ENCODE results near the gene BGN. TPM values are rescaled to one million over a fixed set of nuclear protein-coding genes. Genes with fewer than 3 reads are reported as not detected.

Gene BGN
- total and polyA plus RNA-seq, 10 of the 15 experiments (the other 5 are each of a cell fraction or from before 2014, with no cell fraction given), result 0.06 to 0.18 (median 0.12) TPM; not detected in 7

- ChIA-PET CTCF (no interaction called here), POLR2A (no interaction called here), SMC1A (ENCODE audit: uncharacterized antibody, unreplicated experiment) (no interaction called here), RAD21 (ENCODE audit: unreplicated experiment) (no interaction called here)
- no peaks in the 10 kb centered on the region for H4K20me1 ChIP-seq (ENCODE audit: control insufficient read depth, insufficient read depth)
- no TSS peak for BruUV-seq (replicated peaks)
- FAIRE-seq (no peak), DNase-seq (ENCODE audit: low read depth, low spot score) (no peak), ATAC-seq (no peak)
- H3K27me3 ChIP-seq (replicated peaks in 1 of 2; ENCODE audit: control insufficient read depth in 2 of 2, insufficient read depth in 2 of 2, low read length in 1 of 2), result no peaks in the 10 kb centered on the region
- WGBS (ENCODE audit: insufficient coverage, insufficient replicate concordance, low lambda C conversion rate, missing lambda C conversion rate), result 60% methylated on average over 41 of the region's 70 CpGs
- no peak overlapping the region for H3K4me3 ChIP-seq
- no peak overlapping the region for H3K4me2 ChIP-seq (ENCODE audit: control insufficient read depth, insufficient read depth)
- no peaks in the 10 kb centered on the region; the same call in 2 of the 3 replicates for H3K9me3 ChIP-seq (replicated peaks; ENCODE audit: control insufficient read depth, insufficient read depth, low read length)
- no peak overlapping the region for H2AFZ ChIP-seq (ENCODE audit: control insufficient read depth, low read depth, low read length)
- H3K36me3 ChIP-seq (ENCODE audit: control insufficient read depth in 2 of 2, insufficient read depth in 2 of 2, low read length in 1 of 2), result no peaks in the 10 kb centered on the region
- in situ Hi-C loops (cut with MboI), result no loop called here
- intact Hi-C loops (cut with micrococcal nuclease; ENCODE audit: unreplicated experiment), result no loop called here
- H3K9ac ChIP-seq (ENCODE audit: control insufficient read depth, insufficient read depth, low read length), result no peak overlapping the region
- H3K4me1 ChIP-seq (ENCODE audit: control insufficient read depth, insufficient read depth, low read length), result no peaks in the 10 kb centered on the region
- H3K79me2 ChIP-seq (ENCODE audit: control insufficient read depth, insufficient read depth, low read length), result no peaks in the 10 kb centered on the region
- no peak for TF ChIP-seq ZNF274 (IDR thresholded peaks at IDR 0.05; ENCODE audit: insufficient read depth, insufficient read length)
- no peak for TF ChIP-seq ZBTB4 (CRISPR knock-in tag; IDR thresholded peaks at IDR 0.05)
- TF ChIP-seq SREBF2 (IDR thresholded peaks at IDR 0.05; ENCODE audit: low read length), result no peak
- no peak for TF ChIP-seq WRNIP1 (IDR thresholded peaks at IDR 0.05; ENCODE audit: borderline replicate concordance, low read depth, low read length)
- TF ChIP-seq E4F1 (IDR thresholded peaks at IDR 0.05; ENCODE audit: borderline replicate concordance, partially characterized antibody), result no peak
- no peak for TF ChIP-seq STAT3 (IDR thresholded peaks at IDR 0.05; ENCODE audit: low read depth, low read length)
- no peak for TF ChIP-seq RCOR1 (conservative IDR thresholded peaks at IDR 0.05; ENCODE audit: low read depth, low read length)
- no peak for TF ChIP-seq CREB1 (IDR thresholded peaks at IDR 0.05; ENCODE audit: low read depth)
- no peak for TF ChIP-seq SP1 (IDR thresholded peaks at IDR 0.05; ENCODE audit: low read depth, low read length)
- no peak for TF ChIP-seq SRF (IDR thresholded peaks at IDR 0.05; ENCODE audit: low read depth in 2 of 2, low read length in 2 of 2)
- TF ChIP-seq ZBTB11 (CRISPR knock-in tag; IDR thresholded peaks at IDR 0.05), result no peak
- TF ChIP-seq CEBPB (IDR thresholded peaks at IDR 0.05; ENCODE audit: borderline replicate concordance in 1 of 2, low read depth in 2 of 2, low read length in 2 of 2), result no peak
- no peak overlapping the region for H3K27ac ChIP-seq (ENCODE audit: control insufficient read depth, insufficient read depth)
Measured at GRCh38 chrX:153517946-153518834, 23.4 kb downstream of the BGN start.

Measured in GM12878 (cell line).